SU-DHL-6 (cell line): ENCODE results near the gene PALM2AKAP2.

Experiments
- H2AFZ ChIP-seq: fragments of 200-600 bp; sonication (generic); 2 replicates; pipeline ENCODE4 v1.6.1; 2014; ENCODE audit warnings: low read depth, mild to moderate bottlenecking, moderate library complexity, mixed read lengths, antibody characterized with exemption, low read length; ENCODE audit not compliant: severe bottlenecking
- H3F3A ChIP-seq: fragments of 200-600 bp; shearing (Covaris generic); 2 replicates; pipeline ENCODE4 v1.6.0; 2016; ENCODE audit warnings: antibody characterized with exemption, mild to moderate bottlenecking; ENCODE audit not compliant: insufficient read depth
- H3K27ac ChIP-seq: fragments of 200-600 bp; sonication (generic); 2 replicates; pipeline ENCODE4 v1.5.1; 2016; ENCODE audit warnings: low read depth, mild to moderate bottlenecking, low read length, moderate library complexity, mixed read lengths
- H3K27me3 ChIP-seq: fragments of 200-600 bp; sonication (generic), shearing (Covaris generic); 2 replicates; pipeline ENCODE4 v1.6.0; 2014; ENCODE audit warnings: mild to moderate bottlenecking, low read length
- H3K36me3 ChIP-seq: fragments of 200-600 bp; sonication (generic); 2 replicates; pipeline ENCODE4 v1.6.1; 2014; ENCODE audit warnings: mild to moderate bottlenecking, low read length, mixed read lengths
- H3K4me2 ChIP-seq: fragments of 300-600, 200-600 bp; shearing (Covaris generic), sonication (generic); 2 replicates; pipeline ENCODE4 v1.6.0; 2014; ENCODE audit warnings: low read length, low read depth, mild to moderate bottlenecking; ENCODE audit not compliant: poor library complexity, severe bottlenecking
- H3K4me3 ChIP-seq: fragments of 200-600 bp; sonication (generic); 2 replicates; pipeline ENCODE4 v1.5.1; 2014; ENCODE audit warnings: antibody characterized with exemption, low read length, mild to moderate bottlenecking, mixed read lengths; ENCODE audit not compliant: insufficient read depth, poor library complexity, severe bottlenecking
- H3K79me2 ChIP-seq: fragments of 200-600 bp; sonication (generic); 2 replicates; pipeline ENCODE4 v1.6.1; 2014; ENCODE audit warnings: mild to moderate bottlenecking, low read length, moderate library complexity; ENCODE audit not compliant: insufficient read depth
- H3K9ac ChIP-seq: fragments of 200-600 bp; sonication (generic); 2 replicates; pipeline ENCODE4 v1.7.0; 2014; ENCODE audit warnings: mild to moderate bottlenecking, low read length
- H3K9me2 ChIP-seq: fragments of 200-600 bp; sonication (generic); replicated peaks from 2 replicates; pipeline ENCODE4 v1.6.1; 2014; ENCODE audit warnings: low read length; ENCODE audit not compliant: insufficient read depth
- H3K9me3 ChIP-seq: fragments of 200-600 bp; sonication (generic); 2 replicates; pipeline ENCODE4 v1.6.1; 2014; ENCODE audit warnings: low read length, mixed read lengths; ENCODE audit not compliant: insufficient read depth
- H4K20me1 ChIP-seq: fragments of 200-600 bp; sonication (generic); 2 replicates; pipeline ENCODE4 v1.6.1; 2014; ENCODE audit warnings: low read depth, mild to moderate bottlenecking, antibody characterized with exemption, low read length, moderate library complexity, mixed read lengths
- CTCF ChIP-seq: fragments of 200-600 bp; sonication (generic); IDR thresholded peaks from one replicate; pipeline ENCODE4 v1.5.1; 2017; ENCODE audit warnings: antibody characterized with exemption, mild to moderate bottlenecking, low read length, moderate library complexity; ENCODE audit not compliant: insufficient read depth, poor library complexity, severe bottlenecking
- EZH2phosphoT487 ChIP-seq: fragments of 200-600 bp; sonication (generic), shearing (Covaris generic); conservative IDR thresholded peaks from 2 replicates; pipeline ENCODE4 v1.6.1; 2018; ENCODE audit warnings: mild to moderate bottlenecking, antibody characterized with exemption, low read length, moderate library complexity, mixed read lengths

The PALM2AKAP2 gene

DNA sequence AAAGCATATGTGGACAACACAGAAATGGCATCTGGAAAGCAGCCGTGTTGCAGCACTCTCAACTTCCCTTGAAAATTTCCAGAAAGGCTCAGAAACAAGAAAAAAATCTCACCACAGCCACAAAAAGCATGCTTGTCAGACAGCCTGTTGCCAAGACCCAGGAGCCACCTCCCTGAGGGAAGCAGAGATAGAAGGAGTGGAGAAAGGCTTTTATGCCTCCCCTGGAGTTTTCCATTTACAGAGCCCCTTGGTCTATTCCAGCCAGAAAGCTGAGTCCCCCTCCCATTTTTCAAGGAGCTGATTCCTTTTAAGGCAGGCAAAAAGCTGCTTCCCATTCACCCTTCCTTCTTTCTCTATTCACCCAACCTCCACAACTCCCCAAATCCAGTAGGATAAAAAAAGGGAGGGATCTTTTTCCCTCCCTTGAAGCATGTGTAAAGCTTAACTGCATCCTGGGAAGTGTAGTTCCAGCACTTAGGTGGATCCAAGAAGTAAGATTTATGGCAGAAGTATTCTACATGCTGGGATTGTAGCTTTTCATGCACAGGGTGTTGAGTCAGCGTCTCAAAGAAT, 37.1 kb upstream of the PALM2AKAP2 start:
- Histone ChIP-seq H3K4me2 (no peak overlapping the region), H3K4me3 (no peak overlapping the region), H3K36me3 (no peaks in the 10 kb centered on the region), H3K27ac (no peak overlapping the region), H3K9me3 (no peaks in the 10 kb centered on the region), H4K20me1 (no peaks in the 10 kb centered on the region), H3F3A (no peaks in the 10 kb centered on the region), H3K27me3 (no peaks in the 10 kb centered on the region), H2AFZ (no peak overlapping the region), H3K9ac (no peak overlapping the region), H3K9me2 (no peaks in the 10 kb centered on the region), H3K79me2 (no peaks in the 10 kb centered on the region)
- TF ChIP-seq EZH2phosphoT487 (no peak), CTCF (no peak)

DNA sequence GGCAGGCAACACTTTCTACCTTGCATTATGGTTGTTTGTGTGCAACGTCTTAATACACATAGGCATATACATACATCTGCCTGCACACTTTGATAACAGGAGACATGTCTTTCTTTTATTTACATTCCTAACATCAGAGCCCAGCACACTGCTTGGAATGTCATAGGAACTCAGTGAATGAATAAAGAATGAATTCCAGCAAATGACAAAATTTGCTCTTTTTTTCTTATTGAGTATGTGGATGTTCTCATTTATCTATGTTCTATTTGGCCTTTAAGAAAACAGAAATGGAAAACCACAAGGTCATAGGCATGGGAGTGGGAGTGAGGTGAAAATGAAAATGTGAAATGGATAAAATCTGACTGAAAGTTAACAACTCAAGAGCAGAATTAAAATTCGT, 36.3 kb upstream of the PALM2AKAP2 start:
- Histone ChIP-seq H4K20me1 (no peaks in the 10 kb centered on the region), H3K27ac (no peak overlapping the region), H3K79me2 (no peaks in the 10 kb centered on the region), H2AFZ (no peak overlapping the region), H3K36me3 (no peaks in the 10 kb centered on the region), H3K9me3 (no peaks in the 10 kb centered on the region), H3K27me3 (no peaks in the 10 kb centered on the region), H3K4me2 (no peak overlapping the region), H3K4me3 (no peak overlapping the region), H3F3A (no peaks in the 10 kb centered on the region), H3K9ac (no peak overlapping the region), H3K9me2 (no peaks in the 10 kb centered on the region)
- TF ChIP-seq EZH2phosphoT487 = no peak
- no peak for TF ChIP-seq CTCF

DNA sequence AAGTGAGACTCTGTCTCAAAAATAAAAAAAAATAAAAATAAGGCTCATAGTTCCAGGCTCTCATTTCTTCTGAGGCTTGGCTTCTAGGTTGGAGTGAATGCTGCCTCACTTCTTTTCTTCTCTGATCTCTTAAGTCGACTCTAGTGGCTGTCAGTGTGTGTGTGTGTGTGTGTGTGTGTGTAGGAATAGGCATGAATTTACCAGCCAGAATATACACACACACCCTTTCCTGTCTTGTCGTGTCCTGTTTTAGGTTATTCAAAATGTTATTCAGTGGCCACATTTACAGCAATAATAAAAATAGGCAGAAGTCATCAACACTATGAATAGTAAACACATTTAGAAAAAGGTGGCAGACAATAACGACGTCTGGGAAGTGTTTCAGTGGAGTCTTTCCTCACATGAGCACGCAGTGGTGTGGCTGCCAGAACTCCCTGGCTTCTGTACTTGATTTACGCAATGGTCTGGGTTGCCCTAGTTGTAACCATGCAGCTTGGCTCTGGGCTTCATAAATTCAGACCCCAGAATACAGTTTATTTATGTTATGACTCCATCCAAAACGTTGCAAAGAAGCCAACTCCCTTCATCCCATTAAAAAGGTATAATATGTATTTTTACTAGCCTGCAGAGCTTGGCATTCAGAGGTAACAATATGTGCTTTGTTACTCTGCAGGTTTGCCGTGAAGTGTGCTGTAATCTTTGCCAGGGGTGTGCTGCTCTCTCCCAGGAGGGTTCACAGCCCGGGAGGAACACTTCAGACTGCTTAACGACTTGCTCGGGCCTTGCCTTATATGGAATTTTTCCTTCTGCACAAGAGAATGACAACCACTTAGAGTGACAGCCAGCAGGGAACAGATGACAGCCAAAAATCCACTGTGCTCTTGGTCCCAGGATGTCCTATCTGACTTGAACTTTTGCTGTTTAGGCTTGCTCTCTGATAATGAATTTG, 34.4 kb upstream of the PALM2AKAP2 start:
- Histone ChIP-seq H3K27ac (no peak overlapping the region), H3K9me2 (no peaks in the 10 kb centered on the region), H3K4me2 (no peak overlapping the region), H3K9me3 (no peaks in the 10 kb centered on the region), H4K20me1 (no peaks in the 10 kb centered on the region), H3K9ac (no peak overlapping the region), H3K79me2 (no peaks in the 10 kb centered on the region), H2AFZ (no peak overlapping the region), H3F3A (no peaks in the 10 kb centered on the region), H3K27me3 (no peaks in the 10 kb centered on the region), H3K36me3 (no peaks in the 10 kb centered on the region), H3K4me3 (no peak overlapping the region)
- TF ChIP-seq CTCF (no peak), EZH2phosphoT487 (no peak)
